ENCODE data around the gene FGFBP3. TPM values are rescaled to one million over a fixed set of nuclear protein-coding genes. Genes with fewer than 3 reads are reported as not detected.

Gene FGFBP3
- total RNA-seq, 1 donor from 2014 or later: 9.6 TPM

DNA sequence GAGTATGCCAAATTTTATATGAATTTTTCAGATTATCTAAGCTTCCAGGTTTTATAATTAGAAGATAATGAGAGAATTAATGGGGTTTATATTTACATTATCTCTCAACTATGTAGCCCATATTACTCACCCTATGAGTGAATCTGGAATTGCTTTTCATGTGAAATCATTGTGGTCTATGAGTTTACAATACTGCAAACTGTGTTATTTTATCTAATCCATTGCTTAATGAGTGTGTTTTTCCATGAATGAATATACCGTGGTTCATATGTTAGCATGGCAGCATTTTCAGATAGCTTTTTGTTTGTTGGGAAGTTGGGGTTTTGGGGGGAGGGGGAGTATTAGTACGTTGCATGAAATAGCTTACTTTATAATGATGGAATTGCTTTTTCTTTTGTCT lies 44.5 kb downstream of the FGFBP3 start:
- Mint-ChIP-seq H3K27ac (no peak overlapping the region), H3K9me3 (no peaks in the 10 kb centered on the region), H3K4me3 (no peak overlapping the region), H3K4me1 (ENCODE audit: unreplicated experiment) (no peaks in the 10 kb centered on the region), H3K36me3 (peaks cover 13% of the 10 kb centered on the region), H3K27me3 (no peaks in the 10 kb centered on the region)
- TF ChIP-seq, protein P1, sequence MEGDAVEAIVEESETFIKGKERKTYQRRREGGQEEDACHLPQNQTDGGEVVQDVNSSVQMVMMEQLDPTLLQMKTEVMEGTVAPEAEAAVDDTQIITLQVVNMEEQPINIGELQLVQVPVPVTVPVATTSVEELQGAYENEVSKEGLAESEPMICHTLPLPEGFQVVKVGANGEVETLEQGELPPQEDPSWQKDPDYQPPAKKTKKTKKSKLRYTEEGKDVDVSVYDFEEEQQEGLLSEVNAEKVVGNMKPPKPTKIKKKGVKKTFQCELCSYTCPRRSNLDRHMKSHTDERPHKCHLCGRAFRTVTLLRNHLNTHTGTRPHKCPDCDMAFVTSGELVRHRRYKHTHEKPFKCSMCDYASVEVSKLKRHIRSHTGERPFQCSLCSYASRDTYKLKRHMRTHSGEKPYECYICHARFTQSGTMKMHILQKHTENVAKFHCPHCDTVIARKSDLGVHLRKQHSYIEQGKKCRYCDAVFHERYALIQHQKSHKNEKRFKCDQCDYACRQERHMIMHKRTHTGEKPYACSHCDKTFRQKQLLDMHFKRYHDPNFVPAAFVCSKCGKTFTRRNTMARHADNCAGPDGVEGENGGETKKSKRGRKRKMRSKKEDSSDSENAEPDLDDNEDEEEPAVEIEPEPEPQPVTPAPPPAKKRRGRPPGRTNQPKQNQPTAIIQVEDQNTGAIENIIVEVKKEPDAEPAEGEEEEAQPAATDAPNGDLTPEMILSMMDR (conservative IDR thresholded peaks at IDR 0.05): no peak
- no peak for DNase-seq (ENCODE audit: extremely low spot score, unreplicated experiment)

GRCh38 chr10:91864099-91864498 lies 45.2 kb downstream of the FGFBP3 start:
- Mint-ChIP-seq H3K4me1 (ENCODE audit: unreplicated experiment) (no peaks in the 10 kb centered on the region), H3K36me3 (peaks cover 13% of the 10 kb centered on the region), H3K4me3 (no peak overlapping the region), H3K27me3 (no peaks in the 10 kb centered on the region), H3K9me3 (no peaks in the 10 kb centered on the region), H3K27ac (no peak overlapping the region)
- DNase-seq (ENCODE audit: extremely low spot score, unreplicated experiment): no peak
- TF ChIP-seq, protein P1 (conservative IDR thresholded peaks at IDR 0.05): no peak

- Mint-ChIP-seq H3K36me3 (peaks cover 20% of the 10 kb centered on the region), H3K27me3 (no peaks in the 10 kb centered on the region), H3K4me1 (ENCODE audit: unreplicated experiment) (no peaks in the 10 kb centered on the region), H3K4me3 (no peak overlapping the region), H3K9me3 (no peaks in the 10 kb centered on the region), H3K27ac (no peak overlapping the region)
- TF ChIP-seq, protein P1 (conservative IDR thresholded peaks at IDR 0.05): no peak
- no peak for DNase-seq (ENCODE audit: extremely low spot score, unreplicated experiment)
Measured at GRCh38 chr10:91860885-91861284, 48.4 kb downstream of the FGFBP3 start.

DNA sequence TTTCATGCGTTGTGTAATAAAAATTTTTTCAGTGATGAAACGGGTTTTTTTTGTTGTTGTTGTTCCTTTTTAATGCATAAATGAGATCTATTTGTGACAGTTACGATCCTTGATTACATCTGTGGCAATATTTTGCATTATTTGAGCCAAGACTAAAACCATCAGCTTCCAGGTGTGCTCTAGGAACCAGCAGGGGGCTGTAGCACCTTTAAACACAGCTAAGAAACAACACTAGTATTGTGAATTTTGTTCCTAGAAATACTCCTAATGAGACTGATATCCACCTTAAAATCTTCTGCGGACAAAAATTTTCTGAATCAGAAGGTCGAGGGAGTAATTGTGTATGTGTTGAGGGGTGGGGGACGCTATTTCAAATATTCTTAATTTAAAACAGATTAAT lies 52.6 kb downstream of the FGFBP3 start:
- TF ChIP-seq, protein P1 (conservative IDR thresholded peaks at IDR 0.05): peak; percentile 68
- Mint-ChIP-seq H3K4me1 (ENCODE audit: unreplicated experiment) (no peaks in the 10 kb centered on the region), H3K36me3 (peaks cover 29% of the 10 kb centered on the region), H3K4me3 (no peak overlapping the region), H3K27ac (no peak overlapping the region), H3K9me3 (no peaks in the 10 kb centered on the region), H3K27me3 (no peaks in the 10 kb centered on the region)
- no peak for DNase-seq (ENCODE audit: extremely low spot score, unreplicated experiment)

Other genes starting within 250 kb of the FGFBP3 start
- gene TNKS2, start 111.1 kb downstream of the FGFBP3 start, total RNA-seq (ENCODE audit: low replicate concordance): 47.3 and 50.8 TPM in 2 replicates
- 33.2 and 34.7 TPM in 2 replicates for gene BTAF1, start 14.3 kb upstream of the FGFBP3 start, total RNA-seq (ENCODE audit: low replicate concordance)